ENCODE results near the gene BCL2L13.

The BCL2L13 gene, protein sequence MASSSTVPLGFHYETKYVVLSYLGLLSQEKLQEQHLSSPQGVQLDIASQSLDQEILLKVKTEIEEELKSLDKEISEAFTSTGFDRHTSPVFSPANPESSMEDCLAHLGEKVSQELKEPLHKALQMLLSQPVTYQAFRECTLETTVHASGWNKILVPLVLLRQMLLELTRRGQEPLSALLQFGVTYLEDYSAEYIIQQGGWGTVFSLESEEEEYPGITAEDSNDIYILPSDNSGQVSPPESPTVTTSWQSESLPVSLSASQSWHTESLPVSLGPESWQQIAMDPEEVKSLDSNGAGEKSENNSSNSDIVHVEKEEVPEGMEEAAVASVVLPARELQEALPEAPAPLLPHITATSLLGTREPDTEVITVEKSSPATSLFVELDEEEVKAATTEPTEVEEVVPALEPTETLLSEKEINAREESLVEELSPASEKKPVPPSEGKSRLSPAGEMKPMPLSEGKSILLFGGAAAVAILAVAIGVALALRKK

DNA sequence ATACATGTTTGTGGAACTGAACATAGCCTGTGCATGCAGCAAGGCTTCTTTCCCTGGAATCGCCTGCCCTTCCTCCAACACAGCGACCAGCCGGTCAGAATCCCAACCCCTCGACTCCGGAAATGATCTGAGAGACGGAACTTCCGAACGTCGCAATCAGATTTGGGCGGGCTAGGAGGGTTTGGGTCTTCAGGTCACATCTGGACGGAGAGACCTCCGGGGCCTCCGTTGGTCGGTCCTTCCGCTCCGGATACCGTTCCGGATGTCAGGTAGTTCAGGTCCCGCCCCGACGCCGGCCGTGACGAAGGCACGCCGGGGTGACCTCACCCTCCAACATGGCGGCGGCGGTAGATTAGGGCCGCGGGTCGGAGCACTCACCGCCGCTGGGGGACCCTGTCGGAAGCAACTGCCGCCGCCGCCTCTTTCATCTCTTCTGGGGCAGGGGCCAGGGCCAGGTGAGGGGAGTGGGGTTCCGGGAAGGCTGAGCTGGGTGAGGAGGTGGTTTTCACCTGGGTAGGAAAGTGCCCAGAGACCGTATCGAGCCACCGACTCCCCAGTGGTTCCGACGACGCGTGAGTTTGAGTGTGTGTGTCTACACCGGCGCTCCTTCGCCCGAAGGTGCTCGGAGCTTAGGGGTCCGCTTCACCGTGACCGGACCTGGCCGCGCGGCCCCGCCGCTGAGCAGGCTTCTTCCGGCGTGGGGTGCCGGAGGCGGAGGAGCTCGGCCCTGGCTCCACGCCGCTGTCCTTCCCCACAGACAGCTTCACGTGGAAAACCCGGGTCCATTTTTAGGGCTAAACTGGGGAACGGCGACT lies at the start of gene BCL2L13:
BCL2L13 (plus strand) TSS at position 326 of the 815 bp plus-strand sequence. CDS start 16,955 bp downstream, outside the sequence.
- Mint-ChIP-seq H3K4me1 (peaks cover 4 to 25% of the 10 kb centered on the region in 2 donors), H3K36me3 (peaks cover 7 to 19% of the 10 kb centered on the region in 2 donors), H3K27me3 (no peaks in the 10 kb centered on the region), H3K4me3 (peak within 1 kb of the TSS; percentile 91 to 97), H3K27ac (peak within 1 kb of the TSS; percentile 100), H3K9me3 (no peaks in the 10 kb centered on the region)
- peak; percentile 96 for ATAC-seq (replicated peaks)
- DNase-seq: peak; percentile 88

DNA sequence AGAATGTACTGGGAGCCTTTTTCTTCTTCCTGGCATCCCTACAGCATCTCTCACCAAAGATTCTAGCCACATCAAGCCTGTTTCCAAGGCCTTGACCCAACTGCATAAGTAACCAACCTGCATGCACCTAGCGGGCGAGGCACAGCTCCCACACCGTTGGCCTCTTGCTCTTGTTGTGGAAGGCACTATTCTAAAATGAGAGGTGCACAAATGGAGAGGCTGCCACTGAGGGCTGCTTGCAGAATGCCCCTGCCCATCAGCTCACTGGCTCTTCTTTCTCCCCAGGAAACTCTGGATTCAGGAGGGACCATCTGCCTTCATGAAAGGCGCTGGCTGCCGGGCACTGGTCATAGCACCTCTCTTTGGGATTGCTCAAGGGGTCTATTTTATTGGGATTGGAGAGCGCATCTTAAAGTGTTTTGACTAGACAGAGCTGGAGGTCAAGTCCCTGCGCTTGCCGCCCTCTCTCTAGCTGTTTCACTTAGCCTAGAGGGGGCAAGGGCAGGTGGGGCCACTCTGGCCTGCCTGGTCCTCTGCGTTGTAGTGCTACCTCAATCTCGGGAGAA lies 48.7 kb upstream of the BCL2L13 start:
- ATAC-seq (replicated peaks): no peak
- Mint-ChIP-seq H3K4me1 (peaks cover 7 to 8% of the 10 kb centered on the region in 2 donors), H3K27me3 (no peaks in the 10 kb centered on the region), H3K9me3 (no peaks in the 10 kb centered on the region), H3K36me3 (peaks cover 47 to 53% of the 10 kb centered on the region in 2 donors), H3K27ac (peak overlapping the region; percentile 69), H3K4me3 (no peak overlapping the region)
- no peak for DNase-seq

DNA sequence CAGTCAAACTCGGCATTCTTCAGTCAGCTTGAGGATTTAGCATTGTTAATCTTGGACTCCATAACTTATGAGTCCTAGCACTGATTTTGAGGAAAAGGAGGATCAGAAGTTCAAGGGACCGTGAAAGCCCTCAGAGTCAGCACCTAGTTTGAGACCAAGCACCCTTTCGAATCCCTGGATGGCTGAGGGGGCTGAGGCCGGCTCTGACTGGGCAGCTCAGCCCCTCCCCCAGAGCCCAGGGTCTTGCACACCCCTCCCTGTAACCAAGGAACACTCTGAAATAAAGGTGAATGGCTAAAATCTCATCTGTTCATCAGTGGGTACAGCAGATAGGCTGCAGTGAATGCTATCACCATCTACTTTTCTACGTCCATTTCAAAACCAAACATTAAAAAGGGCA lies 48.0 kb upstream of the BCL2L13 start:
- ATAC-seq (replicated peaks): no peak
- Mint-ChIP-seq H3K27ac (no peak overlapping the region), H3K4me3 (no peak overlapping the region), H3K27me3 (no peaks in the 10 kb centered on the region), H3K9me3 (no peaks in the 10 kb centered on the region), H3K4me1 (peaks cover 14 to 15% of the 10 kb centered on the region in 2 donors), H3K36me3 (peaks cover 52 to 60% of the 10 kb centered on the region in 2 donors)
- no peak for DNase-seq

GRCh38 chr22:17592201-17592600 lies 46.4 kb upstream of the BCL2L13 start:
- Mint-ChIP-seq H3K36me3 (peaks cover 63 to 74% of the 10 kb centered on the region in 2 donors), H3K9me3 (peaks cover 0 to 2% of the 10 kb centered on the region in 2 donors), H3K27me3 (no peaks in the 10 kb centered on the region), H3K4me1 (peaks cover 21 to 28% of the 10 kb centered on the region in 2 donors), H3K27ac (no peak overlapping the region), H3K4me3 (no peak overlapping the region)
- no peak for ATAC-seq (replicated peaks)
- DNase-seq: no peak

DNA sequence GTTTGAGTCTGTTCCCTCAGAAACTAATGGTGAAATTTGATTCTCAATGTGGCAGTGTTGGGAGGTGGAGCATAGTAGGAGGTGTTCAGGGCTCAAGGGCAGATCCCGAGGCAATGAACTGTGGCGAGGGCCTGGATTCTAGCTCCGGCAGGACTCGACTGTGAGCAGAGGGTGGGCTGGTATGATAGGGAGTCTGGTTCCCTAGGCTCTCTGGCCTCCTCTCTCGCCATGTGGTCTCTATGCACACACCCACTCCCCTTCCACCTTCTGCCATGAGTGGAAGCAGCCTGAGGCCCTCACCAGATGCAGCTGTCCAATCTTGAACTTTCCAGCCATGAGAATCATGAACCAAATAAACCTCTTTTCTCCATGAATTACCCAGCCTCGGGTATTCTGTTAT lies 42.3 kb upstream of the BCL2L13 start:
- H3K27me3 Mint-ChIP-seq: no peaks in the 10 kb centered on the region
- peaks cover 21 to 28% of the 10 kb centered on the region in 2 donors for H3K4me1 Mint-ChIP-seq
- ATAC-seq (replicated peaks) (no peak), DNase-seq (no peak)
- peak overlapping the region; percentile 65 for H3K27ac Mint-ChIP-seq
- H3K36me3 Mint-ChIP-seq: peaks cover 69 to 87% of the 10 kb centered on the region in 2 donors
- peaks cover 0 to 2% of the 10 kb centered on the region in 2 donors for H3K9me3 Mint-ChIP-seq
- H3K4me3 Mint-ChIP-seq: peak overlapping the region in 1 of 2 donors; percentile 29

DNA sequence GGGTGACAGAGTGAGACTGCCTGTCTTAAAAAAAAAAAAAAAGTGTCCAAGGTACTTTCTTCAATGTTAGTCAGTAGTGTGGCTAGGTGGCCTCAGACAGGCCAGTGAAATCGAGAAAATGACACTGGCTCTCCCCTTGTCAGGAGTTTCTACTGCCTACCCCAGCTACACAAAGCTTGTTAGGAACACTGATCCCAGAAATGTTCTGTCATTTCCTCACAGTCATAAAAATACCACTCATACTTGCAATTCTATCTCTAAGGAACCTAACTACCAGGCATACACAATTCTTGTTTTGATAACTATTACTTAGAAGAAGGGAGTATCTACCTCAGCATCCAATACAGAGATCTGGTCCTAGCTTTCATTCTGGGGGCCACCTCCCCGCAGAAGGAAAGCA lies 41.3 kb upstream of the BCL2L13 start:
- no peaks in the 10 kb centered on the region for H3K27me3 Mint-ChIP-seq
- H3K36me3 Mint-ChIP-seq: peaks cover 63 to 79% of the 10 kb centered on the region in 2 donors
- ATAC-seq (replicated peaks): no peak
- H3K27ac Mint-ChIP-seq: no peak overlapping the region
- H3K4me3 Mint-ChIP-seq: no peak overlapping the region
- peaks cover 0 to 2% of the 10 kb centered on the region in 2 donors for H3K9me3 Mint-ChIP-seq
- no peak for DNase-seq
- peaks cover 21 to 28% of the 10 kb centered on the region in 2 donors for H3K4me1 Mint-ChIP-seq

DNA sequence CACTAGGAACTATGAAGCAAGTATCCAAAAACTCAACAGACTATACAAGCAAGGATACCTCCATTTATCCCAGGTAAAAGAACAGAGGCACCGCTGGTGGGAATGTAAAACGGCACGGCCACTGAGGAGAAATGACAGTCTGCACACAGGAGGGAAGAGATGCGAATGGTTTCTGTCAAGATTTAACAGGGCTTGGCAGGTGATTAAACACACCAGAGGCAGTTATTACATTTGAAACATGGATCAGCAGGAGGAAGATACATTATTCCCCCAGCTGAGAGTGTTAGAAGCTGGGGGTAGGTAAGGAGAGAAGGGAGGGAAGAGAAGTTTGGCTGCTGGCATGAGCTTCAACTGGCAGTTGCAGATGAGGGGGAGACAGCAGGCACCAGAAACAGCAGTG lies 40.2 kb upstream of the BCL2L13 start:
- no peaks in the 10 kb centered on the region for H3K27me3 Mint-ChIP-seq
- H3K27ac Mint-ChIP-seq: no peak overlapping the region
- ATAC-seq (replicated peaks) (no peak), DNase-seq (no peak)
- peaks cover 0 to 2% of the 10 kb centered on the region in 2 donors for H3K9me3 Mint-ChIP-seq
- no peak overlapping the region for H3K4me3 Mint-ChIP-seq
- peaks cover 55 to 71% of the 10 kb centered on the region in 2 donors for H3K36me3 Mint-ChIP-seq
- peaks cover 21 to 28% of the 10 kb centered on the region in 2 donors for H3K4me1 Mint-ChIP-seq

DNA sequence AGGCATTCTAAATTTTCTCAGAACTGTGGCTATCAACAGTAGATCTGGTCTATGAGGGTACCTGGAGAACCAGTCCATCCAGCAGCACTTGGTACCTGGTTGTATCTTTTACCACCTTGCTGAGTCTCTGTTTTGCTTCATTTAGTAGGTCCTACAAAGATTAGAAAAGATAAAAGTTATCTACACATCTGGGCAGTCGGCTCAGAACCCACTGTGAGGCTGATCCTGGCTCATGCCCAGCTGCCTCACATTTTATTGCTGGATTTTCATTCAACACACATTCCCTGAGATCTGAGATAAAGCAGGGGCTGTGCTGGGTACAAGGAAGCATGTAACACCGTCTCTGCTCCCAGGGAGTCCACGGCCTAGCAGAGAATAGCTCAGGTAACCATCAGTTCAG lies 37.5 kb upstream of the BCL2L13 start:
- H3K4me3 Mint-ChIP-seq: no peak overlapping the region
- DNase-seq: no peak
- H3K27me3 Mint-ChIP-seq: no peaks in the 10 kb centered on the region
- H3K36me3 Mint-ChIP-seq: peaks cover 42 to 54% of the 10 kb centered on the region in 2 donors
- peaks cover 6 to 8% of the 10 kb centered on the region in 2 donors for H3K4me1 Mint-ChIP-seq
- no peak overlapping the region for H3K27ac Mint-ChIP-seq
- H3K9me3 Mint-ChIP-seq: peaks cover 0 to 2% of the 10 kb centered on the region in 2 donors
- no peak for ATAC-seq (replicated peaks)

DNA sequence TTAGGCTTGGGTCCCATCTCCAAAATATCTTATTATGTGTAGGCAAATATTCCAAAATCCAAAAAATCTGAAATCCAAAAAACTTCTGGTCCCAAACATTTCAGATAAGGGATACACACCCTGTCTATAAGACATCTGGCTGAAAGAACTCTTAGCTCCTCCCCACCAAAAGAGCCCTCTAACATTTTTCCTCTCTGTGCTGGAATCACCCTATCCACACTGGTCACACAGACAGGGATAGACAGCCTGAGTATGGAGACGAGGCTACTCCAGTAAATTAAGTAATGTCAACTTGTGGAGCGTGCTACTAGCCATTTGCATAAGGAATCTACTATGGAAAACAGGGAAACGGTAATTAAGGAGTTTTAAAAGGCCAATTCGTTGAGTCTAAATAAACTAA lies 34.9 kb upstream of the BCL2L13 start:
- H3K4me1 Mint-ChIP-seq: no peaks in the 10 kb centered on the region
- H3K27me3 Mint-ChIP-seq: no peaks in the 10 kb centered on the region
- DNase-seq: no peak
- no peaks in the 10 kb centered on the region for H3K9me3 Mint-ChIP-seq
- H3K4me3 Mint-ChIP-seq: no peak overlapping the region
- ATAC-seq (replicated peaks): no peak
- peaks cover 21 to 32% of the 10 kb centered on the region in 2 donors for H3K36me3 Mint-ChIP-seq
- H3K27ac Mint-ChIP-seq: no peak overlapping the region

DNA sequence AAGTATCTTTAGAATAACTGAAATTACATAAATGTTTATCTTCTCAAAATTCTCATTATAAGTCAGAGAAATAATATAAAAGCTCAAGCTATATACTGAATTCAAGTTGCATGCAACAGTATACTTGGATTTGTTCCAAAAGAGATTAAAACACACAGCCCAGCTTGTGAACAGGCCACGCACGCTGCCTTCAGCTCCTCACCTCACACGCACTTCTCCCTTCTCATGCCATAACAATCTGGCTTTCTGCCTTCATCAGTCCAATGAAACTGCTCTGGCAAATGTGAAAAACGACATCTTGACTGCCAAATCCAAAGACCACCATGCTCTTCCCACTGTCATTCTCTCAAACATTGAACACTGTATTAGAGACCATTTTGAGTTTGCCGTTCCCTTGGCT lies 32.1 kb upstream of the BCL2L13 start:
- H3K9me3 Mint-ChIP-seq: no peaks in the 10 kb centered on the region
- H3K4me1 Mint-ChIP-seq: no peaks in the 10 kb centered on the region
- no peak for ATAC-seq (replicated peaks)
- peaks cover 10 to 23% of the 10 kb centered on the region in 2 donors for H3K36me3 Mint-ChIP-seq
- no peak overlapping the region for H3K4me3 Mint-ChIP-seq
- no peaks in the 10 kb centered on the region for H3K27me3 Mint-ChIP-seq
- H3K27ac Mint-ChIP-seq: no peak overlapping the region
- DNase-seq: no peak

GRCh38 chr22:17607891-17608521 lies 30.6 kb upstream of the BCL2L13 start:
- no peak for ATAC-seq (replicated peaks)
- H3K27ac Mint-ChIP-seq: no peak overlapping the region
- H3K36me3 Mint-ChIP-seq: peaks cover 13 to 36% of the 10 kb centered on the region in 2 donors

DNA sequence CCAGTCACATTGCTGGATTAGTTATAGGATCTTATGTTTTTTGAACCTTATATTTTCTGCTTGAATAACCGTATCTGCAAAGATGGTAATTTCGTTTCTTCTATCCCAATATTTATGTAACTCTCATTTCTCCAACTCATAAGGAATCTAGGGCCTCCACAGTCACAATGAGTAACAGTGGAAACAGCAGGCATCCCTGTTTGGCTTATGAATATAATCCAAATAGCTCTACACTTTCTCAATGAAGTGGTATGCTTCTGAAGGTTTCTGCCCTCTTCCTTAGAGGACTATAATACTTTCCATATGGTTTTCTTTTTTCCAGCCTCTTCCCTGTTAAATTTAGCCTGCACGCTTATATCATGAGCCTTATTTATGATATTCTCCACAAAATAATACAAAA lies 26.5 kb upstream of the BCL2L13 start:
- H3K4me3 Mint-ChIP-seq: no peak overlapping the region
- no peak for ATAC-seq (replicated peaks)
- DNase-seq: no peak
- peaks cover 19 to 46% of the 10 kb centered on the region in 2 donors for H3K36me3 Mint-ChIP-seq
- no peak overlapping the region for H3K27ac Mint-ChIP-seq
- no peaks in the 10 kb centered on the region for H3K4me1 Mint-ChIP-seq
- H3K27me3 Mint-ChIP-seq: no peaks in the 10 kb centered on the region
- H3K9me3 Mint-ChIP-seq: no peaks in the 10 kb centered on the region

More at GRCh38 chr22:17607891-17608521, 30.6 kb upstream of the BCL2L13 start:
- Mint-ChIP-seq H3K4me1 (no peaks in the 10 kb centered on the region), H3K27me3 (no peaks in the 10 kb centered on the region), H3K4me3 (no peak overlapping the region), H3K9me3 (no peaks in the 10 kb centered on the region)
- no peak for DNase-seq

DNA sequence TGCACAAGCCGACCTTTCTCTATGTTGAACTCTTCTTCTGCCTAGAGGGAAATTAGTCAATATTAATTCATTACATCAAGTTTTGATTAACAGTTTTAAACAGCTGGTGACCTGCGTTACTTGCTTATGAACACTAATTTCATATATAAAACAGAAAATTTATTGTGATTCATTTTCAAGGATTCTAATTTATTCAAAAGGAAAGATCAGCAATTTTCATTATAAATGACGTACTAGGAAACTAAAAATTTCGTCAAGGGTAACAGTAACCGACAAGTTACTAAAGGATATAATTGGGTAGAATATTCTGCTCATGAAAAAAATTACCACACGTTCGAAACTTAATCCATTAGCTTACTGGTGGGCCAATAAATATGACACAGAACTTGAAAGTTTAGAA lies 25.3 kb upstream of the BCL2L13 start:
- Mint-ChIP-seq H3K27me3 (no peaks in the 10 kb centered on the region), H3K4me1 (no peaks in the 10 kb centered on the region), H3K36me3 (peaks cover 19 to 49% of the 10 kb centered on the region in 2 donors), H3K27ac (no peak overlapping the region), H3K4me3 (no peak overlapping the region), H3K9me3 (no peaks in the 10 kb centered on the region)
- ATAC-seq (replicated peaks) (no peak), DNase-seq (no peak)

DNA sequence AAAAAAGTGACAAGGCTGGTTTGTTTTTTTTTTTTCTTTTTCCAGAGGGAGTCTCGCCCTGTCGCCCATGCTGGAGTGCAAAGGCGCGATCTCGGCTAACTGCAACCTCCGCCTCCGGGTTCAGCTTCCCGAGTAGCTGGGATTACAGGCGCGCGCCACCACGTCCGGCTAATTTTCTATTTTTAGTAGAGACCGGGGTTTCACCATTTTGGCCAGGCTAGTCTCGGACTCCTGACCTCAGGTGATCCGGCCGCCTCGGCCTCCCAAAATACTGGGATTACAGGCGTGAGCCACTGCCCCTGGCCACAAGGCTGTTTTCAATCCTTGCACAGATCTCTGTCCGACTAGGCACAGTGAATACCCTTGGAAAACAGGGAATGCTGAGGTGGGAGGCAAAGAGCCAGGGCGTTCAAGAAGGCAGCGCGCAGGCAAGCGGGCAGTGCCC lies 10.6 kb upstream of the BCL2L13 start:
- ATAC-seq (replicated peaks) (no peak), DNase-seq (no peak)
- no peaks in the 10 kb centered on the region for H3K27me3 Mint-ChIP-seq
- no peaks in the 10 kb centered on the region for H3K9me3 Mint-ChIP-seq
- peaks cover 5 to 7% of the 10 kb centered on the region in 2 donors for H3K36me3 Mint-ChIP-seq
- peak overlapping the region; percentile 95 to 97 for H3K4me3 Mint-ChIP-seq
- peak overlapping the region; percentile 97 for H3K27ac Mint-ChIP-seq
- peaks cover 4 to 35% of the 10 kb centered on the region in 2 donors for H3K4me1 Mint-ChIP-seq
